Stimulated activated CD8-positive, alpha-beta memory T cell treated with anti-CD3 and anti-CD28 coated beads, Interleukin-15, amount 100 ng/mL, for 4 hours (primary cell): ENCODE results near the gene ZNF407.

Experiments used
- DNase-seq, 2 donors: peaks; one replicate each; pipeline ENCODE4 v3.0.0-alpha.2; 2020; ENCODE audit warnings: low read depth in 2 of 2

The ZNF407 gene

DNA sequence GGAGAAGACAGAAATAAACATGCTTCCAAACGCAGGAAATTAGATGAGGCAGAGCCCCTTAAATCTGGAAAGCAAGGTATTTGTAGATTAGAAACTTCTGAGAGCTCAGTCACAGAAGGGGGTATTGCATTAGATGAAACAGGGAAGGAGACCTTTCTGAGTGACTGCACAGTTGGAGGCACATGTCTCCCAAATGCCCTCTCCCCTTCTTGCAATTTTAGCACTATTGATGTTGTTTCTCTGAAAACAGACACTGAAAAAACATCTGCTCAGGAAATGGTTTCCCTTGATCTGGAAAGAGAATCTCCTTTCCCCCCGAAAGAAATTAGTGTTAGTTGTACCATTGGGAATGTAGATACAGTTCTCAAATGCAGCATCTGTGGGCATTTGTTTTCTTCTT, 33.5 kb downstream of the ZNF407 start:
- no peak for DNase-seq

DNA sequence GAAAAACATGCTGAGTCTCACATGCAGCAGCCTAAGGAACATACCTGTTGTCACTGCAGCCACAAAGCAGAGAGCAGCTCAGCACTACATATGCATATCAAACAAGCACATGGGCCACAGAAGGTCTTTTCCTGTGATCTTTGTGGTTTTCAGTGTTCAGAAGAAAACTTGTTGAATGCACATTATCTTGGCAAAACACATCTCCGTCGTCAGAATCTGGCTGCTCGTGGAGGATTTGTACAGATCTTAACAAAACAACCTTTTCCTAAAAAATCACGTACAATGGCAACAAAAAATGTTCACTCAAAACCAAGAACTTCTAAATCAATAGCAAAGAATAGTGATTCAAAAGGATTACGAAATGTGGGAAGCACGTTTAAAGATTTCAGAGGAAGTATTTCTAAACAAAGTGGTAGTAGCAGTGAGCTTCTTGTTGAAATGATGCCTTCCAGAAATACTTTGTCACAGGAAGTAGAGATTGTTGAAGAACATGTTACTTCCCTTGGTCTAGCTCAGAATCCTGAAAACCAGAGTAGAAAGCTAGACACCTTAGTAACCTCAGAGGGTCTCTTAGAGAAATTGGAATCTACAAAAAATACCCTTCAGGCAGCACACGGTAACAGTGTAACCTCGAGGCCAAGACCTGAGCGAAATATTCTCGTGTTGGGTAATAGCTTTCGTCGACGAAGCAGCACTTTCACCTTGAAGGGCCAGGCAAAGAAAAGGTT, 34.1 kb downstream of the ZNF407 start:
- DNase-seq, result no peak

GRCh38 chr18:74632351-74632679, 34.6 kb downstream of the ZNF407 start:
- DNase-seq, result no peak

DNA sequence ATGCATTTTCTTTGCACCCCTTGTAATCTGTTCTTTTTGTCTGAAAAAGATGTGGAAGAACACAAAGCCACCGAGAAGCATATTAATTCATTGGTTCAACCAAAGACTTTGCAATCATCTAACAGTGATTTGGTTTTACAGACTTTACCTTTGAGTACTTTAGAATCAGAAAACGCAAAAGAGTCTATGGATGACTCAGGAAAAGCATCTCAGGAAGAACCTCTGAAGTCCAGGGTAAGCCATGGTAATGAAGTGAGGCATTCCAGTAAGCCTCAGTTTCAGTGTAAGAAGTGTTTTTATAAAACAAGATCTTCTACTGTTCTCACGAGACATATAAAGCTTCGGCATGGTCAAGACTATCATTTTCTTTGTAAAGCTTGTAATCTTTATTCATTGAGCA, 35.2 kb downstream of the ZNF407 start:
- DNase-seq, result no peak

GRCh38 chr18:74633652-74634352, 36.1 kb downstream of the ZNF407 start:
- DNase-seq, result no peak

- DNase-seq, result no peak
These were observed 37.7 kb downstream of the ZNF407 start for GRCh38 chr18:74635224-74635975.

- DNase-seq, result no peak
These were observed 39.4 kb downstream of the ZNF407 start for GRCh38 chr18:74637070-74637469.

DNA sequence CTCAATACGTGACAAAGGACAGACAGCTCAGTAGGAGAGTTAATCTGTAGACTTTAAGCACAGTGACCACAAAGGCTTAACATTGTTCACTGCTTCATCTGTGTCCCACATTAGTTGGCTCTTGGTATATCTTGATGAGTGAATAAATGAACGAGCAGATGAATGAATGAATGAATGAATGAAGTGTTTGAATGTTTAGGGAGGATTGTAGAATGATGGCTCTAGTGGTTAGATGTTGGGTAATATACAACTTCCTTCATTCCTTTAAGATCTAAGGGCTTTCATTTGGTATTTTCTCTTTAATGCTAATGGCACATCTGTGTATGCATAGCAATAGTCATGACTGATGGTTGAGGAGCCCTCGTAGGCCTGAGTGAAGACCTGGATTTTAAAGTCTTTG, 40.5 kb downstream of the ZNF407 start:
- no peak for DNase-seq

- DNase-seq, result no peak
These were observed 47.0 kb downstream of the ZNF407 start for GRCh38 chr18:74644713-74645112.

GRCh38 chr18:74645679-74646078, 48.0 kb downstream of the ZNF407 start:
- no peak for DNase-seq

DNA sequence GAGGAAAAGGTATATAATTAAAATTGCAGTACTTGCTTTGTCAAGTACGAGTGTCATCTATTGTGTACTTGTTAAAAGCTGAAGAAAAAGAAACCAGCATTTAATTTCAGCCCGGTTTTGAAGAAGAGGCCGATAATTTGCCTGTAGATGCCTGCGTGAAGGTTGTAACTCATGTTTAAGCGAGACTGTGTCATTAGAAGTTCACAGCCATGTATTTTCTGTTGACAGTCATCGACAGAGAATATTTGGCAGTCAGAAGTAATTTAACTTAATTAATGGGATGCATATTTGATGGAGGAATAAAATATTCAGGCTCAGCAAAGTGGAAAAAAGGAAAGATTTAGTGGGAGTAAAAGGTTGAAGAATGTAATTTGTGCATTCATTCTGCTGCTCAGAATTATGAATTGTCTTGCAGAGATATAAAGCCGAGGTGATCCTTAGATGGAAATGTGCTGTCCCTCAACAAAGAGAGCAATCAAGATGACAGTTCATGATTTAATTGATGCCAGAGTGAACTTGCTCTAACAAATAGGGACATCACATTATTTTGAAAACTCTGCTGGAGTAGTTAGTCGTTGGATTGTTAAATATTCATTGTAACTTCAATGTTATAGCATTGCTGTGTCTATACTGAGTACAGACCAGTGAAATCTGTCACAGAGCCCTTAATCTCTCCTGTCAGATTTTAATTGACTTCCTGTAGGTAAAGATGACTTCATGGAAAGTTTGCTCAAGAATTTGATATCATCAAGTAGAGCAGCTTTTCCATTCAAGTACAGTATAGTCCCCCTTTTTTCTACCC, 53.9 kb downstream of the ZNF407 start:
- DNase-seq, result no peak

- DNase-seq, result no peak
These were observed 54.8 kb downstream of the ZNF407 start for GRCh38 chr18:74652392-74652988.

GRCh38 chr18:74654638-74655037, 57.0 kb downstream of the ZNF407 start:
- DNase-seq, result no peak

GRCh38 chr18:74661008-74661407, 63.3 kb downstream of the ZNF407 start:
- DNase-seq, result no peak

GRCh38 chr18:74661691-74662090, 64.0 kb downstream of the ZNF407 start:
- no peak for DNase-seq

DNA sequence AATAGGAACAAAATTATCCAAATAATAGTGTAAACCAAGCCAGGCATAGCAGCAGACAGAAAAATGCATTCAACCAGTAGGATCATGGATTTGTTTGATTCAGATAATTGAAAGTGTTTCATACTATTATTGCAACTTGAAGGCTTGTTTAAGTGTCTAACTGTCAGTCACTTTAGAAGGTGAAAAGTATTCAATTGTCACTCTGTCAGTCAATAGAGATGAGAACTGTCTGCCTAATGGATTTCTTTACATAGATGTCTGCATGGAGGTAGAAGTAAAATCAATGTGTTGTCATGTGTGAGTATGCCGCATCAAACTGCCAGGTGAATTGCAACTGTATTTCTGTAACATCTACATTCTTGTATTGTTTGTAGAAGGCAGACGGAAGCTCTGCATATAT, 65.0 kb downstream of the ZNF407 start:
- no peak for DNase-seq

DNA sequence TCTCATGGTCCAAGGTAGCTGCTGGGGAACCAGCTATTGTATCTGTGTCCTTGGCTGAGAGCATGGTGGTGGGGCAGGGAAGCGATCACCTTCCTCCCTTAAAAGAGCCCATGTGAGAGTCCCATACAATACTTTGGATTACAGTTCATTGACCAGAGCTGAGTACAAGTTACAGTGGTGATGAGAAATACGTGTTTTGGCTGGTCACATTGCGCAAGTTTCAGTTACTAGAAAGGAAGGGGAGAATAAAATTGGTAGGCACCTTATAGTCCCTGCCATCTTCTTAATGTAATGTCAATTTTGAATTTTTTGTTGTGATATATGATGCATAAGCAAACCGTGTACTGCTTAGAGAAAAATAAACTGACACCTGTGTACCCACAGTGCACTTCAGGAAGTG, 67.7 kb downstream of the ZNF407 start:
- no peak for DNase-seq

DNA sequence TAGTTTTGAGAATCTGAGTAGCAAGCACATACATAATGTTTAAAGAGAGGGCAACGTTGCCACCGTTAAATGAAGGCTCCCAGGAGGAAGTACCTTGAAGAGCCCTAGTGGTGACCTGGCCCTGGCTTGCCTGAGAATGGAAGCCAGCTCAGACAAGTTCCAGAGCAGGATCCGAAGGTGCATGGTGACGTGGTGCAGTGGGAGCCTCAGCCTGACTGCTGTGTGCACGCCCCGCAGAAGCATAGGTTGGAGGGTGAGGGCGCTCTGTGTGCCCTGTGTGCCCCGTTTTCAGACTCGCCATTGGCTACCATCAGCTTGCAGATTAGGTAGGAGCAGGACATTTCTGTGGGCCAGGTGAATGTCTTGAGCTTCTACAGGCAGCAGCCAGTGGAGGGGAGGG, 68.2 kb downstream of the ZNF407 start:
- DNase-seq, result no peak

DNA sequence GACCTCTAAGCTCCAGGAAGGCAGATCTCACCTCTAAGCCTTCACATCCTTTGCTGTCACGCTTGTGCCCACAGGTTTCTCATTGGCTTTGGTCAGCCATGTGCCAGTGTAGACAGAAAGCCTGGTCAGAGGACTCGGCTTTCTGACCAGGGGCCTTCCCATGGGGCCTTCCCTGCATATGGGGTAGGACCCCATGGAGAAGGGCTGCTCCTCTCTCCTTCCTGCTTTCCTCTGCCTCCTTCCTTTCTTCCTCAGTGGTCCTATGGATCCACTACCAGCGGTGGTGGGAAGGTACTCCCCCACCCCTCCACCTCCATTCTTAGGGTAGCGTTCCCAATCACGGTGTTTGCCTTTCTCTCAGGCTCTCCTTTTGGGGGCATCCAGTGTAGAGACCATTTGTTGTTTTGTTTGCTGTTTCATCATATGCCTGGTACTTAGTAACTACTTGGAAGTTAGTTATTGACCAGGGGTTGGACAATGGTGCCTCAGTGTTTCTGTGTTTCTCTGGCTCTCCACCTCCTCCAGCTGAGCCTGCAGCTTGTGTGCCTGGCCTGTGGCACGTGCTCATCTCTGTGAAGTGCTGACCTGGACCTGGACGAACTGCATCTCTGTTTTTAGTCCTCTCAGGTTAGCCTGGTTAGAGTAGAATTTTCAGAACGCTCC, 71.6 kb downstream of the ZNF407 start:
- no peak for DNase-seq

DNA sequence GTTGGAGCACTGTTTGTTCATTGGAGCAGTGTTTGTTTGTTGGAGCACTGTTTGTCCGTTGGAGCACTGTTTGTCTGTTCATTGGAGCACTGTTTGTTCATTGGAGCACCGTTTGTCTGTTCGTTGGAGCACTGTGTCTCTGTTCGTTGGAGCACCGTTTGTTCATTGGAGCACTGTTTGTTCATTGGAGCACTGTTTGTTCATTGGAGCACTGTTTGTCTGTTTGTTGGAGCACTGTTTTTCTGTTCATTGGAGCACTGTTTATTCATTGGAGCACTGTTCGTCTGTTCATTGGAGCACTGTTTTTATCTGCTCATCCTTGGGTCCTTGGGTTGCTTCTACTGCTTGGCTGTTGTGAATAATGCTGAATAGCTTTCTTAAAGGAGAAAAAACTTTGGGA, 74.7 kb downstream of the ZNF407 start:
- no peak for DNase-seq

GRCh38 chr18:74674487-74674886, 76.8 kb downstream of the ZNF407 start:
- no peak for DNase-seq
